GM19372 (cell line): ENCODE data around the gene ZGLP1.

ENCODE experiments used
- ATAC-seq: cut with Tn5 transposase; IDR thresholded peaks from one replicate; pipeline ENCODE4 v1.9.1; 2021; ENCODE audit warnings: mild to moderate bottlenecking, low read depth, moderate library complexity; ENCODE audit not compliant: unreplicated experiment

The ZGLP1 gene

GRCh38 chr19:10328558-10329429, 19.2 kb upstream of the ZGLP1 start:
- no peak for ATAC-seq

GRCh38 chr19:10327793-10328192, 18.2 kb upstream of the ZGLP1 start:
- ATAC-seq = no peak

- no peak for ATAC-seq
These were observed 16.1 kb upstream of the ZGLP1 start for GRCh38 chr19:10325732-10326131.

- no peak for ATAC-seq
These were observed 12.5 kb upstream of the ZGLP1 start for GRCh38 chr19:10321874-10322835.

- no peak for ATAC-seq
These were observed 11.8 kb upstream of the ZGLP1 start for GRCh38 chr19:10321417-10321797.

- ATAC-seq = no peak
These were observed 11.2 kb upstream of the ZGLP1 start for GRCh38 chr19:10320602-10321416.

GRCh38 chr19:10318807-10319682, 9.4 kb upstream of the ZGLP1 start:
- no peak for ATAC-seq

GRCh38 chr19:10317857-10318462, 8.3 kb upstream of the ZGLP1 start:
- no peak for ATAC-seq

- ATAC-seq = no peak
These were observed 7.6 kb upstream of the ZGLP1 start for GRCh38 chr19:10317045-10317856.

GRCh38 chr19:10316229-10317044, 6.8 kb upstream of the ZGLP1 start:
- no peak for ATAC-seq

- ATAC-seq = peak; percentile 56
These were observed 6.0 kb upstream of the ZGLP1 start, which contains the start of gene FDX2 for GRCh38 chr19:10315335-10316214. Gene FDX2, minus strand, starts transcription at chr19:10316015. Its CDS starts 19 bp downstream, at chr19:10315996.

- no peak for ATAC-seq
These were observed 3.3 kb downstream of the ZGLP1 start for GRCh38 chr19:10306327-10306726.

GRCh38 chr19:10305139-10305806, 4.3 kb downstream of the ZGLP1 start:
- ATAC-seq = no peak

GRCh38 chr19:10299545-10300458, 9.8 kb downstream of the ZGLP1 start:
- no peak for ATAC-seq
